Prostate gland (tissue), 2 donors: ENCODE measurements around the gene CDH16.

ENCODE experiments used
- CTCF ChIP-seq, 4 experiments: fragments of 200-600 bp in 2 of 4; fragments of 450-650 bp in 2 of 4; sonication (generic) in 2 of 4; IDR thresholded peaks; 1 replicate in 3 of 4; 2 replicates in 1 of 4; pipeline ENCODE4 v1.5.1; 2016 to 2019; ENCODE audit warnings: antibody characterized with exemption in 4 of 4, mild to moderate bottlenecking in 2 of 4, moderate library complexity in 2 of 4
- POLR2AphosphoS5 ChIP-seq: sonication (generic); formaldehyde crosslinking; IDR thresholded peaks from one replicate; pipeline ENCODE4 v1.6.1; 2017; ENCODE audit warnings: antibody characterized with exemption

- TF ChIP-seq CTCF (IDR thresholded peaks at IDR 0.05) (no peak), POLR2AphosphoS5 (no peak)
Measured at GRCh38 chr16:66961914-66962313, 43.2 kb upstream of the CDH16 start.
